HCEC 1CT (cell line): ENCODE data around the gene SAT2.
"Not testable (repeated sequence)": the region's sequence is repeated elsewhere in the genome, so short reads cannot be mapped to it uniquely, and the experiment has no call there.

Source experiments
- DNase-seq: peaks from one replicate; pipeline ENCODE4 v3.0.0-alpha.2; 2017

Gene SAT2

GRCh38 chr17:7633093-7633492, 5.5 kb upstream of the SAT2 start:
- DNase-seq: no peak

GRCh38 chr17:7632492-7632894, 4.9 kb upstream of the SAT2 start:
- peak; percentile 39 for DNase-seq

DNA sequence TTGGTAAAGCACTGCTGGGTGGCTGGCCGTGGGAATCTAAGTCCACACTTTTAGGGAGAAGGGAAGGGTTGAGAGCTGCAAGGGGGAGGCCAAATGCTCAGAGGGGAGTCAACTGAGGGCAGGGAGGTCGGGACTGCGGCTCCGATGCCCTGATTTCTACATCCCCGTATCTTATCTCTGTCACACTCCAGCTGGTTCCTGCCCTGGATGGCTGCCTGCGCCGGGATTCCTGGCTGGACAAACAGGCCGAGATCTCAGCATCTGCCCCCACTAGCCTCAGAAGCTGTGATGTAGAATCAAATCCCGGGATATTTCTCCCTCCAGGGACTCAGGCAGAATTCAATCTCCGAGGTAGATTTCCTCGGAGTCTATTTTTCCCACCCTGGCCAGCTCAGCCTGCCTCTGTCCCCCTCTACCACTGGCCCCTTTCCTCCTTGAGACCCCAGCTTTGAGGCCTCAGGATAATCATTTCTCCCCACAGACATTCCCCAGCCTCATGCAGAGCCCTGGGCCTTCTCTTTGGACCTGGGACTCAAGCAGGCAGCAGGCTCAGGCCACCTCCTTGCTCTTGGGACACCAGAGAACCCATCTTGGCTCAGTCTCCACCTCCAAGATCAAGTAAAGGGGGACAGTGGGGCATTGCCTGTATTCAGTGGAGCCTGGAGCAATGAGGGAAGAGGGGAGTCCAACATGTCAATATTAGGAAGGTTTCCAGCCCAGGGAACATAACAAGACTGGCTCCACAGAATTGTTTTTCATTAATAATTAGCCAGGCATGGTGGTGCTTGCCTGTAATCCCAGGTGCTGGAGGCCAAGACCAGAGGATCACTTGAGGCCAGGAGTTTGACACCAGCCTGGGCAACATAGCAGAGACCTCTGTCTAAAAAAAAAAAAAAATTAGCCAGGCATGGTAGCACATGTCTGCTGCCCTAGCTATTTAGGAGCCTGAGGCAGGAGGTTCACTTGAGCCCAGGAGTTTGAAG, 4.1 kb upstream of the SAT2 start:
- no peak for DNase-seq

- DNase-seq: no peak
Measured at GRCh38 chr17:7629939-7630571, 2.4 kb upstream of the SAT2 start, which contains the start of gene SHBG. SHBG (plus strand) TSS chr17:7630135; CDS start chr17:7630173, 38 bp downstream.

- no peak for DNase-seq
Measured at GRCh38 chr17:7626956-7627249, 718 bp downstream of the SAT2 start.

DNA sequence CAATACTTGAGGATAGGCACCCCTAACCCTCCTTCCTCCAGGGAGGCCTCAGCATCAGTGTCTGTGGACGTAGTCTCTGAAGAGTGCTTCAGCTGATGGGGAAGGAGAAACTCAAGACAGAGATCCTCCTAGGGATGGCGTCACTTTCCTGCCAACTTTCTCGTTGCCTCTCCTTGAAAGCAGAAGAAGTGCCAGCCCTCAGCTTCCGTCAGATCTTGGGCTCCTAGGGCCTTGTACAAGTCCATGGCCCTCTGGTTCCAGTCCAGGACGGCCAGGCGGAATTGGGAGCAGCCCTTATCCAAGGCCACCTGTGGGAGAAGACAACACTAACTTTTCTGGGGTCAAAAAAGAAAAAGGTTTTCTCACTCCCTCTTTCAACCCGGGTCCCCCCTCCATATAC, 1.3 kb downstream of the SAT2 start:
- DNase-seq: no peak

GRCh38 chr17:7625749-7626148, 1.9 kb downstream of the SAT2 start:
- not testable (repeated sequence) for DNase-seq

GRCh38 chr17:7623661-7624060, 4.0 kb downstream of the SAT2 start:
- no peak for DNase-seq

GRCh38 chr17:7620835-7621234, 6.8 kb downstream of the SAT2 start:
- DNase-seq: no peak

DNA sequence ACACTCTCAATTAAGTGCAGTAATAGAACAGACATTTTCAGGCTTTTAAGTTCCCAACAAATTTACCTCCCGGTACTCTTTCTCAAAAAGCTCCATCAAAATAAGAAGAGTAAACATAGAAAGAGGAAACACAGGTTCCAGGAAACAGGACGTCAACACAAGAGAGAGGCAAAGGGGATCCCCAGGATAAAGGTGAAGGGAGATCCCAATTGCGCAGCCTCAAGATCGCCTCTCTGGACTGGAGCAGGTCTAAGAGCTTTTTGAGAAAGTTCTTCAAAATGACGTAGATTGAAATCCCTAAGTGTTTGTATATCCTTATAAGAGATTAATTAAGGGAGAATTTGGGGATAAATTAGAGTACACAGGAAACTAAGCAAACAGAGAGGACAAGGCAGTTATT, 9.0 kb downstream of the SAT2 start:
- no peak for DNase-seq

DNA sequence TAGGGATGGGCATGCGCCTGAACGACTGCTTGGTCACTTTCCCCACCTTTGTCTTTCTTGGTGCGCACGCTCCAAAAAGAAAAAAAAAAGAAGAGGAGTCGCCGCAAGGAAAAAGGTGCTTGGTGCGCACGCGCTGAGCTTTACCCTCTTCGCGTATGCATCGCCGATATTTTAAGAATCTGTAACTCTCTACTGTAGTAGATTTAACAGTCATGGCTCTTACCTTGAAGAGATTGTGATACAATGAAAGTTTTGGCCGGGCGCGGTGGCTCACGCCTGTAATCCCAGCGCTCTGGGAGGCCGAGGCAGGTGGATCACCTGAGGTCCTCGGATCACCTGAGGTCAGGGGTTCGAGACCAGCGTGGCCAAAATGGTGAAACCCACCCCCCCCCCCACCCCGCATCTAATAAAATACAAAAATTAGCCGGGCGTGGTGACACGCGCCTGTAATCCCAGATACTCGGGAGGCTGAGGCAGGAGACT, 12.3 kb downstream of the SAT2 start:
- no peak for DNase-seq

GRCh38 chr17:7614425-7615264, 13.0 kb downstream of the SAT2 start, which contains the start of gene FXR2:
FXR2 (minus strand) TSS chr17:7614897; CDS start chr17:7614532, 365 bp downstream.
- DNase-seq: peak; percentile 98

DNA sequence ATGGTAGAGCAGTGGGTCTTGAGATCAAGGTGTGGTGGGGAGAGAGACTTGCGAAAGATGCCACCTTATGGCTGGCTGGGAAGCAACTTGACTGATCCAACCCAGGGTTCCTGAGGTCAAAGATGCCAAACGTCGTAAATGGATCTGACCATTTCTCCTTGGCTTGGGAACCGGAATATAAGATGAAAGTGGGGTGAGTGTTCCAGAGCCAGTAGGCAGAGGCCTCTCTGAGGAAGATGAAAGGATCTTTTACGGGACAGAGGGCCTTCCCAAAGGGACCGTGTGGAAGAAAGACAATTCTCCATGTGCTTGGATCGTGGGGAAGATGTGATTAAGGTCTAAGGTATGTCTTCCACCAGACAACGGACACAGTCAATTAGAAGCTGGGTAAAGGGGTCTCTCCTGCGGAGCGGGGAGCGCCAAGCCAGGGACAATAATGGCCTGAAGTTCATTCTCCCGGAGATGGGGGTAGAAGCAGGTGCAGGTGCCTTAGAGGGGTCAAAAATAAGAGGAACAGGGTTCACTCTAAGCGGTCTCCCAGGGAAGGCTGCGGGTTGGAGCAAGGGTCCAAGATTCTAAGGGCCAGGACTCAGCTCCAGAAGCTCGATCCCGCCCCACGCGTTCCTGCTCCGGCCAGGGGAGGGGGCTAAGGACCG, 13.7 kb downstream of the SAT2 start:
- peak; percentile 37 for DNase-seq

DNA sequence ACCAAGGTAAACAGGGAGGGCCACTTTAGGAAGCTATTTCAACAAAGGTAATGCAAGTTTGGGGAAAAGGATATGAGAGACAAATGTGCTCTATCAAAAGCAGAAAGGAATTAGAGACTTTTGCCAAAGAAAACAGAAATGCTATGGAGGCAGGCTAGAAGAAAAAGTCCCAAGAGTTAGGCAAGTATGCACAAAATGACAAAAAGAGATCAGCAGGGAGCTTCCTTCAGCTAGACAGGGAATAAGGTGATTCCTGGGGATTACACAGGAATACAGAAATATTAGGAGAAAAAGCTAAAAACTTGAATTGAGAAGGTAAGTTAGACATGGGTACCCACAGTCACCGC, 15.4 kb downstream of the SAT2 start:
- no peak for DNase-seq

GRCh38 chr17:7611635-7612293, 15.9 kb downstream of the SAT2 start:
- no peak for DNase-seq

DNA sequence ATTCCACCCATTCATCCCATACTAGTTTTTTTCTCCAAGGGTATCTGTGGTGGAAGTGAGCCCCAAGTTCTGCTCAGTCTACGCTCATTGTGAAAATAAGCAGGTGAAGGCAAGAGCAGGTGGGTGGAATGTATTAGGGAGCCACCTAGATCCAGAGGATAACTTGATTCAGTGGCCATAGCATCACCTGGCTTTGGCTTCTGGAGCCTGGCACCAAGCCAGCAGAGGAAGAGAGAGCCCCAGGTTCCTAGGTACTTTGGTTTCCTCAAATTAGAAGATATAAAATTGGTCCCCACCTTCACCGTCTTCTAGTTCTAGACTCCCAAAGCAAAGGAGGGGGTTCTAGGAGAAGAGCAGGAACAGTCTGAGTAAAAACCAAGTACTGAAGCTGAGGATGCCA, 17.0 kb downstream of the SAT2 start:
- no peak for DNase-seq

GRCh38 chr17:7606280-7606679, 21.3 kb downstream of the SAT2 start:
- no peak for DNase-seq

DNA sequence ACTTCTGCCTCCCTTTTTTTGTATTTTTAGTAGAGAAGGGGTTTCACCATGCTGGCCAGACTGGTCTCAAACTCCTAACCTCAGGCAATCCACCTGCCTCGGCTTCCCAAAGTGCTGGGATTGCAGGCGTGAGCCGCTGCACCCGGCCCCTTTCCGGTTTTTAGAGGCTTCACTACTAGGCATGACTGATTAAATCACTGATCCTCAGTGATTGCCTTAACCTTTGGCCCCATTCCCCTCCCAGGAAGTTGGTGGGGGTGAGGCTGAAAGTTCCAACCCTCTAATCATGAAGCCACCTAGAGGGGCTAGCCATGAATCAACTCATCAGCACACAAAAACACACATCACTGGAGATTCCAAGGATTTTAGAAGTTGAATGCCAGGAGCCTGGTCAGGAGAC, 30.1 kb downstream of the SAT2 start:
- not testable (repeated sequence) for DNase-seq

DNA sequence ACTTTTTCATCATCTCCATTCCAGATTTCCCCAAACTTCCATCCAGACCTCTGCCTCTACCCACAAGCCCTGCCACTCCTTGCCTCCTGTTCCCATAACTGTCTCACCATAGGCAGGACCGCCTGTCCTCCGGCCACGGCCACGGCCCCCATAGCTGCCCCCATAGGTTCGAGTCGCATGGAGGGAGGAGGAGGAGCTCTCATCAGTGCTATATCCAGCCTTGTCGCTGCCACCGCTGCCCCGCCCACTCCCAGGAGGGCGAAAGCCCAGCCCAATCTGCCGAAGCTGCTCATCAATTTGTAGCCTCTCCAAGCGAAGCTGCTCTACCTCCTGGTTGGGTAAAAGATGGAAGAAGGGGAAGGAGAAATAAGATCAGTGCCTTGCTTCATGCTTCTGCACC, 34.3 kb downstream of the SAT2 start:
- DNase-seq: no peak

GRCh38 chr17:7592422-7593021, 35.1 kb downstream of the SAT2 start:
- DNase-seq: no peak

GRCh38 chr17:7591596-7591995, 36.0 kb downstream of the SAT2 start:
- no peak for DNase-seq

GRCh38 chr17:7590743-7591142, 36.9 kb downstream of the SAT2 start:
- DNase-seq: peak; percentile 48
